ENCODE data around the gene COPE.

The COPE gene

GRCh38 chr19:18886972-18887371, 32.2 kb downstream of the COPE start:
- TF ChIP-seq CTCF (IDR thresholded peaks at IDR 0.05; ENCODE audit: low read depth, low read length, missing control alignments), result no peak
- DNase-seq (ENCODE audit: low read depth), result no peak
- in situ Hi-C loops (cut with HindIII; ENCODE audit: low sequenced_read_pairs), result no loop called here
- H3K4me3 ChIP-seq (ENCODE audit: low read depth, low read length), result no peak overlapping the region

DNA sequence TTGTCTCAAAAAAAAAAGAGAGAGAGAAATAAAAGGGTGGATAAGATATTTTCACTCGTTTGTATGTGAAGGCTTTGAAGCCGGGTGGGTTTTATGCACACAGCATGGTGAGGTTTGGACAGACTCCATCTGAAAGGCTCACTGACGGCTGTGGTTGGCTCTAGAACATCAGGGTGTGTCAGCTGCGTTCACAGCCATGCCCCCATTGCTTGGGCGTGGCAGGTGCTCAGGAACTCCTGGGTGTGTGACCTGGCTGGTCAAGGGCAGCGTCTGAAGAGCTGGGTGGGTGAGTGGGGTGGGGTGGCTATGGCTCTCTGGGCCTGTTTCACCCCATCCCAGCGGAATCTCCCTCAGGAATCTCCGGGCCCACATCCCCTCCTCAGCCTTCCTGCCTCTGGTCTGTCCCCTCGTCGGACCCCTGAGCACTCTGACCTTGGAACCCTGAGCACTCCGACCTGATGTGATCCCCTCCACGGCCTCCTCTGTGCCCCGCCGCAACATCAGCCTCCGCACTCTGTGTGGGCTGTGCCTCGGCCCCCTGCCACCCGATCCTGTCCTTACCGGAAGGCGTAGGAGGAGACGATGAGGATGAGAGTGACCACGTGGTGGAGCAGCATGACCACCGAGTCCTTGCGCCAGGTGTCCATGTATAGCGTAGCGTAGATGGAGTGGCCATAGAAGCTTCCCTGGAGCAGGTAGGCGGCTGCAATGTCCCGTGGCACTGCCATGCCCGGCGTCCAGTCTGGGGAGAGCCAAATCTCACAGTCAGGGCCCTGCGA, 35.5 kb downstream of the COPE start:
- no peak overlapping the region for H3K4me3 ChIP-seq (ENCODE audit: low read depth, low read length)
- no peak for DNase-seq (ENCODE audit: low read depth)
- in situ Hi-C loops (cut with HindIII; ENCODE audit: low sequenced_read_pairs), result no loop called here
- no peak for TF ChIP-seq CTCF (IDR thresholded peaks at IDR 0.05; ENCODE audit: low read depth, low read length, missing control alignments)

GRCh38 chr19:18881491-18881890, 37.7 kb downstream of the COPE start:
- in situ Hi-C loops (cut with HindIII; ENCODE audit: low sequenced_read_pairs), result no loop called here
- no peak for TF ChIP-seq CTCF (IDR thresholded peaks at IDR 0.05; ENCODE audit: low read depth, low read length, missing control alignments)
- no peak overlapping the region for H3K4me3 ChIP-seq (ENCODE audit: low read depth, low read length)
- DNase-seq (ENCODE audit: low read depth), result no peak

DNA sequence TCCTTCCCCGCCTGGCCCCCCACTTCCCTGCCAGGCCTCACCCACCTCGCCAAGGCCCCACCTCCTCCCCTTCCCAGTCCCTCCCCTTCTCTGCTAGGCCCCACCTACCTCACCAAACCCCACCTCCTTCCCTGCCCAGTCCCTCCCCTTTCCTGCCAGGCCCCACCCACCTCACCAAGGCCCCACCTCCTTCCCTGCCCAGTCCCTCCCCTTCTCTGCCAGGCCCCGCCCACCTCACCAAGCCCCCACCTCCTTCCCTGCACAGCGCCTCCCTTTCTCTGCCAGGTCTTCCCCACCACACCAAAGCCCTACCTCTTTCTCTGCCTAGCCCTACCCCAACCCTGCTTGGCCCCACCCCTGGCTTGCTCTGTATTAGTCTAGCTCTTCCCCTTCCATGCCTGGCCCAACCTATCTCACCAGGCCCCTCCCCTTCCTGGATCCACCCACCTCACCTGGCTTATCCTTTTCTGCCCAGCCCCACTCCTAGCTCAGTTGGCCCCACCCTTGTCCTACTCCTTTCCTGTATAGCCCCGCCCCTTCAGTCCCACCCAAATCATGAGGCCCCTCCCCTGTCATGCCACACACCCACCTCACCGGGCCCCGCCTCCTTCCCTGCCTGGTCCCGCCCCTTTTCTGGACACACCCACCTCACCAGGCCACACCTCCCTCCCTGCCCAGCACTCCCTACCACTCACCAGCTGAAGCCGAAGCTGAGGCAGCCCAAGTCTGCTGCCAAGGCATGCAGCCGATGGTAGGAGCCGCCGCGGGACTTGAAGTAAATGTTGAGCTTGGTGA, 39.4 kb downstream of the COPE start:
- H3K4me3 ChIP-seq (ENCODE audit: low read depth, low read length), result no peak overlapping the region
- TF ChIP-seq CTCF (IDR thresholded peaks at IDR 0.05; ENCODE audit: low read depth, low read length, missing control alignments), result no peak
- DNase-seq (ENCODE audit: low read depth), result no peak
- in situ Hi-C loops (cut with HindIII; ENCODE audit: low sequenced_read_pairs), result no loop called here

DNA sequence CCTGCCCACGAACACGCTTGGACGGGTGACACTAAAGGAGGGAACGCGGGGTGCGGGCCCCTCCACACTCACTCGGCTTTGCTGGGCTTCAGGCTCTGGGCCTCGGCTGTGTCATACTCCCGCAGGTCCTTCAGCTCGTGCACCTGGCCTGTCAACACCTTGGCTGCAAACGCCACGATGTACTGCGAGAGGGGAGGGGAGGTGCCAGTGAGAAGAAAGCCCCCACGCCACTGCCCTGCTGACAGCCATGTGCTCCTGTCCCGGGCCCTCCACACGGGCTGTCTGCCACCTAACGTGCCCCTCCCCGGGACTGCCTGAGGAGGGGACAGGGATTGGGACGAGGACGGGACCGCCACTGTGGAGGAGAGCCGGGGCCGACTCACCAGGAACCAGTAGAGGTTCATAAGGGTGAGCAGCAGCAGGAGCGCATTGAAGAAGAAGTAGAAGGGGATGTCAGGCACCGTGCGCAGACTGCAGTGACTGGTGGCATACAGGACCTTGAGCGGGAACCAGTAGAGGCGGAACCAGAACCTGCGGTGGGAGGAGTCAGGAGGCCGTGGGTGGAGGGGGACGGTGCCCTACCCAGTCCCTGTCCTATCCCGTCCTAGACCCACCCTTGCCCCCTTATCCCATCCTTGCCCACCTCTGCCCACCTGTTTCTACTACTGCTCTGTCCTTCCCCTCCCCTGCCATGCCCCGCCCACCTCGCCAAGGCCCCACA, 40.2 kb downstream of the COPE start:
- TF ChIP-seq CTCF (IDR thresholded peaks at IDR 0.05; ENCODE audit: low read depth, low read length, missing control alignments), result no peak

GRCh38 chr19:18878058-18878797, 41.0 kb downstream of the COPE start:
- no peak for TF ChIP-seq CTCF (IDR thresholded peaks at IDR 0.05; ENCODE audit: low read depth, low read length, missing control alignments)
- no peak for DNase-seq (ENCODE audit: low read depth)
- H3K4me3 ChIP-seq (ENCODE audit: low read depth, low read length), result no peak overlapping the region
- in situ Hi-C loops (cut with HindIII; ENCODE audit: low sequenced_read_pairs), result no loop called here

More for the DNA sequence above, 40.2 kb downstream of the COPE start:
- H3K4me3 ChIP-seq (ENCODE audit: low read depth, low read length), result no peak overlapping the region
- in situ Hi-C loops (cut with HindIII; ENCODE audit: low sequenced_read_pairs), result no loop called here
- DNase-seq (ENCODE audit: low read depth), result no peak

Data from astrocyte of the cerebellum (primary cell).